HG03378 (cell line): ENCODE measurements around the gene BAHCC1.

Source experiments
- ATAC-seq: cut with Tn5 transposase; IDR thresholded peaks from one replicate; pipeline ENCODE4 v1.9.1; 2021; ENCODE audit warnings: mild to moderate bottlenecking, moderate library complexity; ENCODE audit not compliant: unreplicated experiment

The BAHCC1 gene

DNA sequence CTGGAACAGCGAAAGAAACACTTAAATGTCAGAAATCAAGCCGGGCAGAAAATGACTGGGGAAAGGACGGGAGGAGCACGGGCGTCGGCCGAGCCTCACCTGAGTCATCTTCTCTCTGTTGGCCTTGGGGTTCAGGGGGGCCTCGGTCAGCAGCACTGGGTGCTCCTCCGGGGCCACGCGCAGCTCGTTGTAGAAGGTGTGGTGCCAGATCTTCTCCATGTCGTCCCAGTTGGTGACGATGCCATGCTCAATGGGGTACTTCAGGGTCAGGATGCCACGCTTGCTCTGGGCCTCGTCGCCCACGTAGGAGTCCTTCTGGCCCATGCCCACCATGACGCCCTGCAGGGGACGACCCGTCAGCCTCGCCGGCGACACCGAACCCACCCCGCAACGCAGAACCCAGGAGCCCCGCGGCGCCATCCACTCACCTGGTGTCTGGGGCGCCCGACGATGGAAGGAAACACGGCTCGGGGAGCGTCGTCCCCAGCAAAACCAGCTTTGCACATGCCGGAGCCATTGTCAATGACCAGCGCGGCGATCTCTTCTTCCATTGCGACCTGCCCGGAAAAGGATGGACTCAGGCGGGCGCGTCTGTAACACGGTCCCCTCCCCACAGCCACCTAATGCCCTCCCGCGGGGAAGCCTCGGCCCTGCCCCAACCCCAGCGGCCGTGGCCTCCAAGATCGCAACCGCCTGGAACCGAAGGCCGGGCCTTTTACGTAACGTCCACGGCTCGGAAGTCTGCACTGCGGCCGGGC lies 116.7 kb downstream of the BAHCC1 start:
- no peak for ATAC-seq

DNA sequence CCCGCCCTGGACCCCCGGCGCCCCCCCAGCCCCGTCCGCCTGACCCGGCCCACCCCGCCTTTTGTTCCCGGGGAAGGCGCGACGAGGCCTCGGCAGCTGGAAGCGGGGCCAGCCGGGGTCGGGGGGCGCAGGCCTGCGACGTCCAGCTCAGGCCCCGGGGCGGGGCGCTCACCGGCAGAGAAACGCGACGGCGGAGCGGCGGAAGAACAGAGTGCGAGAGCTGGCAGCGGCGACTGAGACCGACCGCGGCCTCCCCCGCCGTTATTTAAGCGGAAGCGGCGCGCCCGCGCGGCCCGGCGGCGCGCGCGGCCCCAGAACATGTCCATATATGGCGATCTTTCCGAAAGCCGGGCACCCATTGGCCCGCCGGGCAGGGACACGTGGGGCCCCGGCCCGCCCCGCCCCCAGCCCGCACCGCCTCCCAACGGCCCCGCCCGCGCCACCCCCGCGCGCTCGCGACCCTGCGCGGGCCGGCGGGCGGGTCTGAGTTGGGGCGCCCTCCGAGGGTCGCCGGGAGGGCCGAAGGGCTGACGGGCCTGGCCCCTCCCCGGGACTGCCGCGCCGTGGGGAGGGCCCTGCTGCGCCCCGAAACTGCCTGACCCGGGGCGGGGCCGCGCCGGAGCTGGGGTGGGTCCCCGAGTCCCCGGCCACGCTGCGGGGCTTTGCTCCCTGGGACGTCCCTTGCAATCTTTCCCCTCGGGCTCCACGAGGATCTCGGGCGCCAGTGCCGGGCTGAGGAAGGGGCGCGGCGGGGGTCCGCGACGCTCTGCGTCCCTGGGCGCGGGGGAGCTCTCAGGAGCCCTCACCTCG lies 117.5 kb downstream of the BAHCC1 start, which contains the start of gene ACTG1:
Gene ACTG1, minus strand, starts transcription at position 238 of the 810 bp plus-strand sequence. CDS start 445 bp downstream, outside the sequence.
- no peak for ATAC-seq

DNA sequence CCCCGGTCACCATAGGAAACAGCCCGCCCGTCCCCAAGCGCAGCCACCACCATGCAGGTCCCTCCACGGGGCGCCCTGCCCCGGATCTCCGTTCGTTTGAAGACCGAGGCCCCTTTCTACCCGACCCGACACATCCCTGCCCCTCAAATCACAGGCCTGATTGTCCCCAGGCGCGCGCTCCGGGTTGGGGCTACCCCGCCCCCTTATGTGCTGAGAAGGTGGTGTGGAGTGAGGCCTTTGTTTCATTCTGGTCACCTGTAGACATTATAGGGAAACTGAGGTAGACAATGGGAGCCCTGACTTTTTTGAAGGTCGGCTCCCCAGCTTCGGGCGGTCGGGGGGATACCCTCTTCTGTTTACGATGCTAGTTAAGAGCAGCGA lies 118.1 kb downstream of the BAHCC1 start:
- no peak for ATAC-seq

DNA sequence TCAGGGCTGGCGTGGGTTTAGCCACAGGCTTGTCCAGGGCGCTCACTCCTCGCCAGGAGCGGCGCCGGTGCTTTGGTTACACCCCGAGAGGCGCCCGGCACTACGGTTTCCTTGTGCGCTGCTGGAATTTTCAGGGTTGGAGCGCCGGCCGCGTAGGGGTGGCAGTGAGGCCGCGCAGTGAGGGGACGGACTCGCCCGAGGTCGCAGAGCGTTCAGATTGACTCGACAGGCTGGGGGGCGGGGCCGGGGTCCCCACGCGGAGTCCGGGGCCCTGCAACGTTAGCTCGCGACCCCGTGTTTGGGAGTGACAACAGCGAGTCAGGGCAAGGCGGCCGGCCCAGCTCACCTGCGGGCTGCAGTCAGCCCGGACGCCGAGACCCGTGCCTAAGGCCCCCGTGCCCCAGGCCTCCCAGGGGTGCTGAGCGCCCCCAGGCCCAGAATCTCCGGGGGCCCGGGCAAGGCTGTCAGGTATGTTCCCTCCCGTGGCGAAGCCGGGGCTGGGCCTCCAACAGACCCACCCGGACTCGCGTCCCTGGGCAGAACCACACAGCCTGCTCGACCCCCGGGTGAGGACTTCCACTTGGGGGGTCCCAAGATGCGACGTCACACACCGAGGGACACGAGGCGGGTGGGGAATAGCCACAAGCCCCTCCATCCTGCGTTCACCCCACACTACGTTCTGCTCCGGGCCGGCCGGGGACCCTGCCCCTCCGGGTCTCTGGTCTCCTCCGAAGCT lies 118.7 kb downstream of the BAHCC1 start:
- no peak for ATAC-seq

DNA sequence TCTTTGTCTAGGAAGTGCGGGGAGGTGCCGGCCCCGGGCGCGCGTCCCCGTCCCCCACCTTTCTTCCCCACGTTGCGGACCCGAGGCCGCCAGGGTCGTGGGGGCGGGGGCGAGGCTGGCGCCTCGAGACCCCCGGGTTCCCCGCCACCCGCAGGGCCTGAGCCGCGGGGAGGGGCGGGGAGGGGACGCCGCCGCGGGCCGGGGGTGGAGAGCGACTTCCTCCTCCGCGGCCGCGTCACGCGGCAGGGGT lies 119.2 kb downstream of the BAHCC1 start:
- ATAC-seq = no peak

DNA sequence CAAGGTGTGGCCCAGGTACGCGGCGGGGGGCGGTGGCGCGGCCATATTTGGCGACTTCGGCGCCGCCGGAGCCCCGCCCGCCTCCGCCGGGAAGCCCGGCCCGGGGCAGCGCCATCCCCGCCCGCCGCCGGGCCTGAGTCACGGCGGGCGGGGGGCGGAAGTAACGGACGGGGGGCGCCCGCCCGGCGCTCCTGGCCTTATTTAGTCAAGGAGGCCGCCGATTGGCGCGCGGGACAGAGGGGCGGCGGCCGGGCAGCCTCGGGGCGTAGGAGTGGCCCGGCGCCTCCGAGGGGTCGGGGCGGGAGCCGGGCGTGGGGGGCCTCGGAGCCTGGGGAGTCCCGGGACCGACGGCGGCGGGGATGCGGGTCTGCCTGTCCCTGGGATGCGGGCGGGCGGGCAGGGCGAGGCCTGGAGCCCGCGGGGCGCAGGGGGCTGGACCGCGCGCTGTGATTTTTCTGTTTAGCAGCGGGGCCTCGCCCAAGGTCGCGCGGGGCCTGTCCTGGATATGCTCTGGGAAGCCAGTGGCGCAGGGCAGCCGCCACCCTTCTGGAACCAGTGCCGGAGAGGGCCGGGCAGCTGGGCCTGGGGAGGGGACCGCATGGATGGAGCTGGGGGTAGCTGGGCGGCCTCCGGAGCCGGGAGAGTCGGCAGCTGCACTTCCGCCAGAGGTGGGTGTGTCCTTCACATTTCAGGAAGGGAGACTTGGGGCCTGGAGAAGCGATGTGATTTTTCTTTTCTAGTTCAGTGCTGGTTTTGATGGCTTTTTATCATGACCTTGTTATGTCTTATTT lies 119.7 kb downstream of the BAHCC1 start:
- no peak for ATAC-seq

DNA sequence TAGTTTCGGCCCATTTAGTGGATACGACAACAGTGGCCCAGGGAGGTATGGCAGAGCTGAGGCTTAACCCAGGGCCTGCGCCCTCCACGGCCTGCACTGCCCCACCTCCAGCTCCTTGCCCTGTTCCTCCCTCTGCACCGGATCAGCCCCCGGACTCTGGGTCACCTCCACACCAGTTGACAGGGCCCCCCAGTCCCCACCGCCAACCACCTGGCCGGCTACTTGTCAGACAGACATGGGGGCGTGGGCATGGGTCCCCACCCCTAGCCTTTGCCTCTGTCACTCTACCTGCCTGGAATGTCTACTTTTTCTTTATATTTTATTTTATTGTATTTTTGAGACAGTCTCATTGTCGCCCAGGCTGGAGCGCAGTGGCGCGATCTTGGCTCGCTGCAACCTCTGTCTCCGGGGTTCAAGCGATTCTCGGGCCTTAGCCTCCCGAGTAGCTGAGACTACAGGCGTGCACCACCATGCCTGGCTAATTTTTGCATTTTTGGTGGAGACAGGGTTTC lies 120.3 kb downstream of the BAHCC1 start:
- ATAC-seq = no peak
